ENCODE measurements around the gene ZNF521.

DNA sequence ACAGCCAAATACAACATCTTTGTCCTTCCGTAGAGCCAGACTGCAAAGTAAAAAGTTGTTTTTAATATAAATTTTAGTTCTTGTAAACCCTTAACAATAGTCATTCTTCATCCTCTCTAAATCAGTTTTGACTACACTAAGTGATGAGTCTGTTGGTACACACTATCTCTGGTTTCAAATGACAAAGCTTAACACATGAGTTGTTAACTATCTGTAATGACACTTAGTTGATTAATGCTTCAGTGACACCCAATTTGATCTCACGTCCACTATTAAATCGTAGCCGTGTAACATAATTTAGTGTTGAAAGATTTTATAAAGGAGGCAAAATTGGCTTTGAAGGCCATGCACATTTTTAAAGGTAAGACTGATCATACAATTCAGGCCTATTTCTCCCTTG is 181.6 kb downstream of the ZNF521 start:
- TF ChIP-seq POLR2A (IDR thresholded peaks at IDR 0.05) (no peak), CTCF (IDR thresholded peaks at IDR 0.05) (no peak)
